ENCODE measurements around the gene KIF17.

DNA sequence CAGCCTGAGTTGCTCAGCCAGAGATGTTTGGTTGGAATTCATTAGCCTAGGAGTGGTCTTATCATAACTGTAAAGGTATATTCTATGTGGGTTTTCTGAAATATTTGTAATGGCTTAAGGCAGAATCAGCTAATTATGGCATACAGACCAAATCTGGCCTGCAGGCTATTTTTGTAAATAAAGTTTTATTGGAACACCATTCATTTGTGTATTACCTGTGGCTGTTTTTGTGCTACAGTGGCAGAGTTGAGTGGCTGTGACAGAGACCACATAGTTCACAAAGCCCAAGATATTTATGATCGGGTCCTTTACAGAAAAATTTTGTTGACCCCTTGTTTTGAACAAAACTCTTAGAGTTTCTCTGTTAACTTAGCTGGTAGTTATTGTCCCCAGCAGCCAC, 49.2 kb downstream of the KIF17 start:
- TF ChIP-seq RAD21 (IDR thresholded peaks at IDR 0.05; ENCODE audit: low read length) (no peak), POLR2A (IDR thresholded peaks at IDR 0.05; ENCODE audit: low read depth, low read length) (no peak), MAFK (IDR thresholded peaks at IDR 0.05; ENCODE audit: low read depth, low read length) (no peak), MXI1 (IDR thresholded peaks at IDR 0.05; ENCODE audit: borderline replicate concordance, low read depth, low read length) (no peak), RFX5 (IDR thresholded peaks at IDR 0.05; ENCODE audit: low read depth, low read length) (no peak), BHLHE40 (IDR thresholded peaks at IDR 0.05; ENCODE audit: low read depth, low read length) (no peak), SMC3 (IDR thresholded peaks at IDR 0.05; ENCODE audit: low read depth, low read length) (no peak), RCOR1 (IDR thresholded peaks at IDR 0.05; ENCODE audit: insufficient replicate concordance, low read length) (no peak), CEBPB (IDR thresholded peaks at IDR 0.05; ENCODE audit: low read depth, low read length) (no peak), MAZ (IDR thresholded peaks at IDR 0.05; ENCODE audit: borderline replicate concordance, low read depth, low read length) (no peak)
- TF ChIP-seq, protein P1, sequence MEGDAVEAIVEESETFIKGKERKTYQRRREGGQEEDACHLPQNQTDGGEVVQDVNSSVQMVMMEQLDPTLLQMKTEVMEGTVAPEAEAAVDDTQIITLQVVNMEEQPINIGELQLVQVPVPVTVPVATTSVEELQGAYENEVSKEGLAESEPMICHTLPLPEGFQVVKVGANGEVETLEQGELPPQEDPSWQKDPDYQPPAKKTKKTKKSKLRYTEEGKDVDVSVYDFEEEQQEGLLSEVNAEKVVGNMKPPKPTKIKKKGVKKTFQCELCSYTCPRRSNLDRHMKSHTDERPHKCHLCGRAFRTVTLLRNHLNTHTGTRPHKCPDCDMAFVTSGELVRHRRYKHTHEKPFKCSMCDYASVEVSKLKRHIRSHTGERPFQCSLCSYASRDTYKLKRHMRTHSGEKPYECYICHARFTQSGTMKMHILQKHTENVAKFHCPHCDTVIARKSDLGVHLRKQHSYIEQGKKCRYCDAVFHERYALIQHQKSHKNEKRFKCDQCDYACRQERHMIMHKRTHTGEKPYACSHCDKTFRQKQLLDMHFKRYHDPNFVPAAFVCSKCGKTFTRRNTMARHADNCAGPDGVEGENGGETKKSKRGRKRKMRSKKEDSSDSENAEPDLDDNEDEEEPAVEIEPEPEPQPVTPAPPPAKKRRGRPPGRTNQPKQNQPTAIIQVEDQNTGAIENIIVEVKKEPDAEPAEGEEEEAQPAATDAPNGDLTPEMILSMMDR (conservative IDR thresholded peaks at IDR 0.05; ENCODE audit: low read depth, low read length) = no peak
- TF ChIP-seq, protein P2, sequence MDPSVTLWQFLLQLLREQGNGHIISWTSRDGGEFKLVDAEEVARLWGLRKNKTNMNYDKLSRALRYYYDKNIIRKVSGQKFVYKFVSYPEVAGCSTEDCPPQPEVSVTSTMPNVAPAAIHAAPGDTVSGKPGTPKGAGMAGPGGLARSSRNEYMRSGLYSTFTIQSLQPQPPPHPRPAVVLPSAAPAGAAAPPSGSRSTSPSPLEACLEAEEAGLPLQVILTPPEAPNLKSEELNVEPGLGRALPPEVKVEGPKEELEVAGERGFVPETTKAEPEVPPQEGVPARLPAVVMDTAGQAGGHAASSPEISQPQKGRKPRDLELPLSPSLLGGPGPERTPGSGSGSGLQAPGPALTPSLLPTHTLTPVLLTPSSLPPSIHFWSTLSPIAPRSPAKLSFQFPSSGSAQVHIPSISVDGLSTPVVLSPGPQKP (IDR thresholded peaks at IDR 0.05; ENCODE audit: borderline replicate concordance, low read depth, low read length) = no peak
- TF ChIP-seq, protein P3, sequence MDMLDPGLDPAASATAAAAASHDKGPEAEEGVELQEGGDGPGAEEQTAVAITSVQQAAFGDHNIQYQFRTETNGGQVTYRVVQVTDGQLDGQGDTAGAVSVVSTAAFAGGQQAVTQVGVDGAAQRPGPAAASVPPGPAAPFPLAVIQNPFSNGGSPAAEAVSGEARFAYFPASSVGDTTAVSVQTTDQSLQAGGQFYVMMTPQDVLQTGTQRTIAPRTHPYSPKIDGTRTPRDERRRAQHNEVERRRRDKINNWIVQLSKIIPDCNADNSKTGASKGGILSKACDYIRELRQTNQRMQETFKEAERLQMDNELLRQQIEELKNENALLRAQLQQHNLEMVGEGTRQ (IDR thresholded peaks at IDR 0.05; ENCODE audit: low read depth, low read length) = no peak

Data from IMR-90 (cell line).